Measurements from ENCODE around the gene NDUFS6.
"Not testable (repeated sequence)": the region's sequence is repeated elsewhere in the genome, so short reads cannot be mapped to it uniquely, and the experiment has no call there.

Gene NDUFS6

GRCh38 chr5:1784197-1785050 lies 16.8 kb upstream of the NDUFS6 start:
- no peak for DNase-seq

- no peak for DNase-seq
Observed at GRCh38 chr5:1785062-1785461, 16.1 kb upstream of the NDUFS6 start.

GRCh38 chr5:1785984-1786383 lies 15.2 kb upstream of the NDUFS6 start:
- no peak for DNase-seq

GRCh38 chr5:1786621-1787471 lies 14.4 kb upstream of the NDUFS6 start:
- DNase-seq, result no peak

DNA sequence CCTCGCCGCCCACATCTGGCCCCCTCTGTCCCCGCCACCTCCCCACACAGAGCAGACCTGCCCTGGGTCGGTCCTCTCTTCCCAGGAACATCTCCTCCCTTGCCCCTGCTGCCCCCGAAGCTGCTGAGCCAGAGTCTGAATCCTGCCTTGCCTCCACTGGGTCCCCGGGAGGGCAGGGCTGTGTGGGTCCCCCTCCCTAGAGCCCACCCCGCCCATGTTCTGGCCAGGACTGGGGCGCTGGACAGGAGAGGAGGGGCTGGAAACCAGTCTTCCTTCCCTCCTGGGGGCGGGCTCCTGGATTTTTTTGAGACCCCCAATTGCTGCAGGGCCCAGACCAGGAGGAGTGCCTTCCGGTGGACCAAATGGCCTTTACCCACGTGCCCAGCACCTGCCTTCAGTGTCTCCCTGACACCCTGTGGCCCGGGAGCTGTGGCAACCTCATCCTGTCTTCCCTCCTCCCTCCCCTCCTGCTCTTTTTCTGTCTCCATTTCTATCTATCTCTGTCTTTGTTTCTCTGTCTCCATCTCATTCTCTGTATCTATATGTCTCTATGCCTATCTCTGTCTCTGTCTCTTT lies 13.6 kb upstream of the NDUFS6 start:
- DNase-seq, result no peak

DNA sequence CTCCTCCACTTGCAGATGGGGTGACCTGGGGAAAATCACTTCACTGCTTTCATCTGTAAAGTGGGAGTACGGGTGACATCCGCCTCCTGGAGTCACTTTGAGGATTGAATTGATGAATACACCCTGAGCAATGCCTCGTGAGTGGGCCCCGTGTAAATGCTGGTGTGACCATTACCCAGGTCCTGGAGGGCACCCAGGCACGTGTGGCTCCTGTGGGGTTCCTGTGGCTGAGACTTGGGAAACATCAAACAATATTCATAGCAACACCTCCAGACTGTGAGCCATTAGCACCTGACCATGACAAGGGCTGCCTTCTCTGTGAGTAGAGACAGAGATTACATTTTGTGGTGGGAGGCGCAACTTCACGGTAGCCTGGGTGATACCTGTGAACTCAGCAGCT lies 13.0 kb upstream of the NDUFS6 start:
- DNase-seq, result no peak

- DNase-seq, result no peak
Observed at GRCh38 chr5:1788828-1789227, 12.4 kb upstream of the NDUFS6 start.

DNA sequence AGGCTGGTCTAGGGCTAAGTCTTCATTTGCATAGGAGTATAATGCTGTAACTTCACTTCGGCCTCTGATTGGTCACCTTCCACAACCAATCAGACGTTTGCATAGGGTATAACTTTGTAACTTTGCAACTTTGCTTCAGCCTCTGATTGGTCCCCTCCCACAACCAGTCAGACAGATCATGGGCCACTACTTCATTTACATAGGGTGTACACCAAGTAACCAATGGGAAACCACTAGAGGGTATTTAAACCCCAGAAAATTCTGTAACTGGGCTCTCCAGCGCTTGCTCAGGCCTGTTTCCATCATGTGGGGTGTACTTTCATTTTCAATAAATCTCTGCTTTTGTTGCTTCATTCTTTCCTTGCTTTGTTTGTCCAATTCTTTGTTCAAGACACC lies 11.8 kb upstream of the NDUFS6 start:
- DNase-seq, result not testable (repeated sequence)

GRCh38 chr5:1789834-1790471 lies 11.3 kb upstream of the NDUFS6 start:
- no peak for DNase-seq

DNA sequence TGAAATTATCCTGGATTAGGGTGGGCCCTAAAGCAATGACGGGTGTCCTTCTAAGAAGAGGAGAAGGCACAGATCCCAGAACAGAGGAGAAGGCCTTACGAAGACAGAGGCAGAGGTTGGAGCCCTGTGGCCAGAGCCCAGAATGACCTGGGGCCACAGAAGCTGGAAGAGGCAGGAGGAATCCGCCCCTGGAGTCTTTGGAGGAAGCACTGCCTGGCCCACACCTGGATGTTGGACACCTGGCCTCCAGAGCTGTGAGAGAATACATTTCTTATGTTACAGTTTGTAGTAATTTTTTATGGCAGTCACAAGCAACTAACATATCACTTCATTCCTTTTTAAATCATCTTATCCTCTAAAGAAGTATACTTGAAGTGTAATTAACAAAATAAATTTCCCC lies 10.0 kb upstream of the NDUFS6 start:
- DNase-seq, result no peak

DNA sequence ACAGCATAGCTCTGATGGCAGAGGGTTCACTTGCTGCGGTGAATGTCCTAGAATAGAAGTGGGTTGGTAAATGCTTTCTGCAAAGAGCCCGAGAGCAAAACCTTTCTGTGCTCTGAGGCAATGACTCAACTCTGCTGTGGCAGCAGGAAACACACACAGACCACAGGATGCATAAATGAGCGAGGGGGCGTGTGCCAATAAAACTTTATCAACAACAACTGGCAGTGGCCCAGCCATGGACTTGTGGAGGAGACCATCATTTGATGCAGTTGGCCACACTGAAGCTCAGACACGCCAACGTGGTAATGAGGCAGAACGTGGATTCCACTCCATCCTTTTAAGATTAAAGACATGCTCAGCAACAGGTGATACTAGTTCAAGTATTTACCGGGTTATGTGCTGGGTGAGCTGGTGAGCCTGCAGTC lies 8.4 kb upstream of the NDUFS6 start:
- DNase-seq, result no peak

DNA sequence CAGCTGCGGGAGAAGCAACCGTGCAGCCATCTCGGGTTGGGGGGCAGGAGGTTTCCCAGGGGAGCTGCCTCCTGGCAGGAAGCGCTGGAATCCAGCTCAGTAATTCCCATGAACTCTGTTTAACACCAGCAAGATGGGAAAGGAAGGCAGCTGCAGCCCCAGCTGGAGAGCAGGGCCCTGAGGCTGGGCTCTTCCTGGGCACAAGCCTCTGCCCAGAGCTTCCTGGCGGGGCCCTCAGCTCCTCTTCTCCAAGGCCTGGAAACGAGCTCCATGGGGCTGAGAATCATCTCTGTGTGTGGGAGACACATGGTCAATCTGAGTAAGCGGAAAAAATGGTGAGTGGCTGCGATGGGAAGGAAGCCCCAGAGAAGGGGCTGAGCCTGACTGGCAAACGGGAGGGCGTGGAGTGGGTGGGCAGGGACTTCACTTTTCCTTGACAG lies 7.9 kb upstream of the NDUFS6 start:
- DNase-seq, result no peak

DNA sequence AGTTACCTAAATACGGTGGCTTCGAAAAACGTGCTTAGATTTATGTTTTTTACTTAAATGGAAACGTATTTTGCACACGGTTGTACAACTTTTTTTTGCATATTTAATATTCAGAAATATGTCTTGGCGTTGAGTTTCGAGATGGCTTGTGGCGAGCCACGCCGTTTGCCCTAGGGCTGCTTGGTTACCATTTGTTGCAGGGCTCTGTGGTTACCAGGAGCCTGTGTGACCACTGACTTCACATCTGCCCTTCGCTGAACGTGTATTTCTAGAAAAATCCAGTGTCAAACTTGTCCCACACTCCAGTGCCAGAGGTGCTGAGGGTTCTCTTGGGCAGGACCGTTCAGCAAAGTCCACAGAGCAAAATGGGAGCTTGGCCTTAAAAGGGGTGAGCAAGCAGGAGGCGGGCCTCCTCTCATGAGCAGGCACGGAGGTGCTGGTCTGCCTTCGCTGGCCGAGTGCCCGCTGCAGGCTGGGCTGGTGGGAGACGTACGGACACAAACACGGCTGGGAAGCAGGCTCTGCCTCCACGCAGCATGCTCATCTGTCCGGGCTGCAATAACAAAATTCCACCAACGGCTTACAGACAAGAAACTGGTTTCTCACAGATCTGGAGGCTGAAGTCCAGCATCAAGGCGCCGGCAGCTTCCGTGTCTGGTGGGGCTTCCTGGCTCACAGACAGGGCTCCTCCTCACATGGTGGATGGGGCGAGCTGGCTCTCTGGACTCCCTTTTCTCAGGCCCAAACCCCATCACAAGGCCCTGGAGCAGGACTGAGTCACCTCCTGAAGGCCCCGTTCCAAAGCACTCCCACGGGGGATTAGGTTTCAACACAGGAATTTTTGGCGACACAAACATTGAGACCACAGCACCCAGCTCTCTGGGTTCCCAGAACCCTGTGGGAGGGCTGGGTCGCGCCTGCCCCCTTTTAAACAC lies 7.0 kb upstream of the NDUFS6 start:
- no peak for DNase-seq

- DNase-seq, result no peak
Observed at GRCh38 chr5:1794901-1795290, 6.3 kb upstream of the NDUFS6 start.

- DNase-seq, result no peak
Observed at GRCh38 chr5:1795506-1795905, 5.7 kb upstream of the NDUFS6 start.

DNA sequence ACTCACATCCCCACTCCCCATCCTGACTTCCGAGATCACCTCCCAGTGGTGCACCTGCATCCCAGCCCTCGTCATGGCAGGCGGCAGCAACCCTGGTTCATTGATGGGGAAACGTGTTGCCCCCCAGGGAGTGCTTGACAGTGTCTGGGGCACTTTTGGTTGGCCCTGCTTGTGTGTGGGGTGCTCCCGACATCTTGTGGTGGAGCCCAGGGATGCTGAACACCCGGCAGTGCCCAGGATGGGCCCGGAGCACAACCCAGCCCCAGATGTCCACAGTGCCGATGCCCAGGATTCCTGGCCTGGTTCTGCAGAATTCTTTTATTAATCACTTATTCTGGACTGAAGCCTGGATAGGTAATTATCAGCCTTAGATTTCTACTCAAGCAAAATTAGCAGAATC lies 5.3 kb upstream of the NDUFS6 start:
- no peak for DNase-seq

GRCh38 chr5:1796371-1797102 lies 4.7 kb upstream of the NDUFS6 start:
- no peak for DNase-seq

DNA sequence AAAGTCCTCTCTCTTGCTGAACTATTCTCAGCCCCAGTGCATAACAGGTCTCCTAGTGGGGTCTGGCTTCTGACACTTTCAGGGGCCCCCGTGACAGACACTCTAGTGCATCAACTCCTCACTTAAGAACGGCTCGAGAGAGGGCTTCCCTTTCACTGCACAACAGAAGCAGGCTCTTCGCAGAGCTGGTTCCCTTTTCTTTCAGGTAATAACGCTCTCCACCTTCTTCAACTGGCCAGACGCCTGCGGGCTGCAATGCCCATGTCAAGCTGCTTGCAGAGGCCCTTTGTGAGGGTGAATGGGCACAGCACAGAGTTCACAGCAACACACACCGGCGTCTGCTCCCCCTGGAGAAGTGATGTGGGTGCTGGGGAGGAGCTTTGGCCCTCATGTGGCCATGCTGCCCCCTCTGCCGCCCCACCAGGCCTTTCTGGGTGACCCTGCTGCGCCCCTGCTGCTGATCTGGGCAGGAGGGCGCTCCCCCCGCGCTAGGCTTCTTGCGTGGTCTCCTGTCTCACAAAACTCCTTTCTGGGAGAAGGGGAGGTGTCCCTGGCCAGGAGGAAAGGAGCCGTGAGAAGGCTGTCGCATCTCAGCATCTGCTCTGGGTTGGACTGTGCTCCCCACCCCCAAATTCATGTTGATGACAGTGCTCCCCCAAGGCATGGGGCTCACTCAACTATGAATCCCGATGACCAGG lies 4.0 kb upstream of the NDUFS6 start:
- DNase-seq, result no peak

GRCh38 chr5:1797855-1798254 lies 3.4 kb upstream of the NDUFS6 start:
- DNase-seq, result no peak

DNA sequence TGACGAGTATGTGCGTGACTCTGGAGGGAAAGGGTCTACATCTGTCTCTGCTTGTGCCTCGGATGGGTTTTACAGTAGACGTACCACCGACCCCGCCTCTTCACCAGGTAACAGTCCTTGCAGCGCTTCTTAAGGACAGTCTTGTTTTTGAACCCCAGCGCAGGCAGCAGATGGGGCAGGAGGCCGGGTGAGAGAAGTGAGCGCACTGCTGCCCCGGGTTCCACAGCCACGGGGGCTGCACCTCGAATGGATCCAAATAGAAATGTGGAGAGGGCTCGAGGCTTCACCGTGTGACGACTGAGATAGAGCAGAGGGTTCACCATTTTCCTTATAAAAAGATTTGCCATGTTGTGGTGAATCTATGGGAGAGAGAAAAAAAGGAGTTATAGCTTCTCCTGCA lies 2.6 kb upstream of the NDUFS6 start:
- not testable (repeated sequence) for DNase-seq
